Neural progenitor cell (in vitro differentiated cells): Measurements from ENCODE around the gene CARMIL1.

ENCODE experiments used
- CTCF ChIP-seq: fragments of 200-600 bp; sonication (generic); IDR thresholded peaks from 2 replicates; pipeline ENCODE4 v1.5.1; 2017; ENCODE audit warnings: antibody characterized with exemption, mild to moderate bottlenecking
- EZH2 ChIP-seq: fragments of 200-600 bp; sonication (generic); IDR thresholded peaks from 2 replicates; pipeline ENCODE4 v1.6.1; 2017; ENCODE audit warnings: antibody characterized with exemption, mild to moderate bottlenecking, moderate library complexity
- EZH2phosphoT487 ChIP-seq: fragments of 200-600 bp; sonication (generic); IDR thresholded peaks from 2 replicates; pipeline ENCODE4 v1.6.1; 2017; ENCODE audit warnings: antibody characterized with exemption

GRCh38 chr6:25488156-25488555, 209.0 kb downstream of the CARMIL1 start:
- TF ChIP-seq CTCF (no peak), EZH2 (no peak), EZH2phosphoT487 (no peak)
